Measurements from ENCODE around the gene SLC43A2.

- TF ChIP-seq CTCF (IDR thresholded peaks at IDR 0.05; ENCODE audit: borderline replicate concordance, extremely low read depth, low read length, poor library complexity, severe bottlenecking) (no peak), EZH2 (IDR thresholded peaks at IDR 0.05; ENCODE audit: borderline replicate concordance, low read depth, low read length, severe bottlenecking) (no peak)
Observed at GRCh38 chr17:1592751-1593629, 35.6 kb downstream of the SLC43A2 start.

All from DND-41 (cell line).